ENCODE data around the gene PMAIP1.
"Not testable (repeated sequence)": the region's sequence is repeated elsewhere in the genome, so short reads cannot be mapped to it uniquely, and the experiment has no call there.

The PMAIP1 gene

GRCh38 chr18:59899298-59900221, at the start of gene PMAIP1:
Gene PMAIP1, plus strand, starts transcription at chr18:59899996. Its CDS starts 182 bp downstream, at chr18:59900178.
- peak within 1 kb of the TSS; percentile 98 for H3K27ac ChIP-seq

GRCh38 chr18:59851784-59852399, 47.9 kb upstream of the PMAIP1 start:
- TF ChIP-seq, protein P1, sequence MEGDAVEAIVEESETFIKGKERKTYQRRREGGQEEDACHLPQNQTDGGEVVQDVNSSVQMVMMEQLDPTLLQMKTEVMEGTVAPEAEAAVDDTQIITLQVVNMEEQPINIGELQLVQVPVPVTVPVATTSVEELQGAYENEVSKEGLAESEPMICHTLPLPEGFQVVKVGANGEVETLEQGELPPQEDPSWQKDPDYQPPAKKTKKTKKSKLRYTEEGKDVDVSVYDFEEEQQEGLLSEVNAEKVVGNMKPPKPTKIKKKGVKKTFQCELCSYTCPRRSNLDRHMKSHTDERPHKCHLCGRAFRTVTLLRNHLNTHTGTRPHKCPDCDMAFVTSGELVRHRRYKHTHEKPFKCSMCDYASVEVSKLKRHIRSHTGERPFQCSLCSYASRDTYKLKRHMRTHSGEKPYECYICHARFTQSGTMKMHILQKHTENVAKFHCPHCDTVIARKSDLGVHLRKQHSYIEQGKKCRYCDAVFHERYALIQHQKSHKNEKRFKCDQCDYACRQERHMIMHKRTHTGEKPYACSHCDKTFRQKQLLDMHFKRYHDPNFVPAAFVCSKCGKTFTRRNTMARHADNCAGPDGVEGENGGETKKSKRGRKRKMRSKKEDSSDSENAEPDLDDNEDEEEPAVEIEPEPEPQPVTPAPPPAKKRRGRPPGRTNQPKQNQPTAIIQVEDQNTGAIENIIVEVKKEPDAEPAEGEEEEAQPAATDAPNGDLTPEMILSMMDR (conservative IDR thresholded peaks at IDR 0.05; ENCODE audit: low read depth) = no peak
- POLR2A ChIA-PET (ENCODE audit: low non-redundant PET) = no interaction called here
- no peak for DNase-seq (ENCODE audit: low spot score)
- CTCF ChIA-PET = interaction anchor here (0.7 kb wide), 1 partner anchor 519 kb away, joined by 4 read pairs; no protein-coding TSS in a partner anchor
- H3K27ac ChIP-seq = no peak overlapping the region

More at GRCh38 chr18:59899298-59900221, at the start of gene PMAIP1:
- peak; percentile 81 for DNase-seq (ENCODE audit: low spot score)
- TF ChIP-seq, protein P1 (conservative IDR thresholded peaks at IDR 0.05; ENCODE audit: low read depth) = no peak
- ChIA-PET CTCF (interaction anchor here (0.7 to 1.0 kb wide), 3 partner anchors 14 to 69 kb away, joined by 3 read pairs; no protein-coding TSS in a partner anchor), POLR2A (ENCODE audit: low non-redundant PET) (interaction anchor here (0.7 to 1.0 kb wide), 2 partner anchors 35 to 55 kb away, joined by 3 to 6 read pairs; no protein-coding TSS in a partner anchor)

DNA sequence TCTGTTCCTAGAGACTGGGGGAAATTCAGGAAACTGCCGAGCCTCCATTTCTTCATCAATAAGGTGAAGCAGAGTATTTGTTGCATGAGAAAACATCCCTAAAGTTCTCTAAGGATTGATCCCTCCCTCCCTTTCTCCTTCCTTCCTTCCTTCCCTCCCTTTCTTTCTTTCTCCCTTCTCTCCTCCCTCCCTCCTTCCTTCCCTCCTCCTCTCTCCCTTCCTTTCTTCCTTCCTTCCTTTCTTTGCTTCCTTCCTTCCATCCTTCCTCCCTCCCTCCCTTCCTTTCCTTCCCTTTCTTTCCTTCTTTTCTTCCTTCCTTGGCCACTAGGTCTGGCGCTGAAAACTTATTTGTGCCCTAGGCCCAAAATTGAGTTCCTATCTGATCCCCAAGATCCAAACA, 47.2 kb upstream of the PMAIP1 start:
- DNase-seq (ENCODE audit: low spot score) = no peak
- TF ChIP-seq, protein P1 (conservative IDR thresholded peaks at IDR 0.05; ENCODE audit: low read depth) = no peak
- ChIA-PET CTCF (no interaction called here), POLR2A (ENCODE audit: low non-redundant PET) (no interaction called here)
- no peak overlapping the region for H3K27ac ChIP-seq

- ChIA-PET POLR2A (ENCODE audit: low non-redundant PET) (no interaction called here), CTCF (no interaction called here)
- no peak overlapping the region for H3K27ac ChIP-seq
- DNase-seq (ENCODE audit: low spot score) = no peak
- TF ChIP-seq, protein P1 (conservative IDR thresholded peaks at IDR 0.05; ENCODE audit: low read depth) = no peak
These were observed 46.4 kb upstream of the PMAIP1 start for GRCh38 chr18:59853380-59853779.

GRCh38 chr18:59853988-59854387, 45.8 kb upstream of the PMAIP1 start:
- H3K27ac ChIP-seq; CTCF ChIA-PET; POLR2A ChIA-PET (ENCODE audit: low non-redundant PET); DNase-seq (ENCODE audit: low spot score): not testable (repeated sequence)

DNA sequence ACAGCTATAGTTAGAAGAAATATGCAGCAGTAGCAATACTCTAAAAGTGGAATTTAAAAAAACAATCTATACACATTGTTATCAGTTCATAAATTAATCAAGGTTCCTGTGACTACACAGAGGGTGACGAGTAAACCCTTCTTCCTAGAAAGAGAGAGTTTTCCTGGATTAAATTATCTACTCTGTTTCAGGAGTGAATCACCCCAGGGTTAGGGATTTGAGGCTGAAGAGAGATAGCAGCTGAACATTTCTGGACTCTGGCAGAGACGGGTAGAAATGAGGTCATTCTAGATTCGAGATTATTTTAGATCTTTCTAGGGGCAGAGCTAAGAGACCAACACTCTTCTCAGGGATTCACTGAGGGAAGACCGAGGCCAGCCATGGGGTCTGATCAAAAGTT, 38.8 kb upstream of the PMAIP1 start:
- H3K27ac ChIP-seq = no peak overlapping the region
- CTCF ChIA-PET = no interaction called here
- POLR2A ChIA-PET (ENCODE audit: low non-redundant PET) = no interaction called here
- TF ChIP-seq, protein P1 (conservative IDR thresholded peaks at IDR 0.05; ENCODE audit: low read depth) = no peak
- DNase-seq (ENCODE audit: low spot score) = no peak

All from RWPE1 (cell line).